ENCODE results near the gene MCHR2. TPM values are rescaled to one million over a fixed set of nuclear protein-coding genes. Genes with fewer than 3 reads are reported as not detected.

MCHR2 gene
- total RNA-seq = not detected in 2 replicates

GRCh38 chr6:99993533-99994251 is at the start of gene MCHR2:
TSS of gene MCHR2 (minus strand) at chr6:99994223. CDS start at chr6:99956147, 38,076 bp downstream.

Data from smooth muscle cell of trachea (primary cell).